GM12892 (cell line): ENCODE results near the gene SIX6.

Experiments used
- DNase-seq: peaks from one replicate; pipeline ENCODE4 v3.0.0; 2011; ENCODE audit not compliant: insufficient read length
- FAIRE-seq: peaks from 2 replicates; lab custom pipeline; 2011; peaks lifted over from hg19 to GRCh38; lab: Jason Lieb, UNC
- POLR2A ChIP-seq: IDR thresholded peaks from 2 replicates; pipeline ENCODE4 v1.6.1; 2011; ENCODE audit warnings: low read depth, low read length, control low read depth
- POLR2AphosphoS5 ChIP-seq: IDR thresholded peaks from 2 replicates; pipeline ENCODE4 v1.6.1; 2011; ENCODE audit warnings: low read depth, low read length, control low read depth
- TAF1 ChIP-seq: IDR thresholded peaks from 2 replicates; pipeline ENCODE4 v1.6.1; 2011; ENCODE audit warnings: low read depth, mild to moderate bottlenecking, control low read depth, low read length, borderline replicate concordance

Gene SIX6

GRCh38 chr14:60515511-60516289 is 6.8 kb downstream of the SIX6 start:
- FAIRE-seq, result no peak
- TF ChIP-seq POLR2AphosphoS5 (no peak), POLR2A (no peak), TAF1 (no peak)
- DNase-seq, result no peak

GRCh38 chr14:60532442-60532841 is 23.5 kb downstream of the SIX6 start:
- TF ChIP-seq POLR2A, result no peak
- TF ChIP-seq TAF1, result no peak
- TF ChIP-seq POLR2AphosphoS5, result no peak
- DNase-seq, result no peak
- FAIRE-seq, result no peak

- TF ChIP-seq POLR2AphosphoS5, result no peak
- no peak for TF ChIP-seq TAF1
- TF ChIP-seq POLR2A, result no peak
- DNase-seq, result no peak
- FAIRE-seq, result no peak
Measured at GRCh38 chr14:60537663-60538062, 28.7 kb downstream of the SIX6 start.

GRCh38 chr14:60544659-60545058 is 35.7 kb downstream of the SIX6 start:
- no peak for FAIRE-seq
- TF ChIP-seq TAF1, result no peak
- no peak for TF ChIP-seq POLR2AphosphoS5
- TF ChIP-seq POLR2A, result no peak
- no peak for DNase-seq

- no peak for DNase-seq
- FAIRE-seq, result no peak
- no peak for TF ChIP-seq POLR2A
- no peak for TF ChIP-seq TAF1
- no peak for TF ChIP-seq POLR2AphosphoS5
Measured at GRCh38 chr14:60553808-60554207, 44.9 kb downstream of the SIX6 start.

GRCh38 chr14:60561845-60562746 is 53.1 kb downstream of the SIX6 start:
- TF ChIP-seq POLR2A (no peak), POLR2AphosphoS5 (no peak), TAF1 (no peak)
- FAIRE-seq, result peak; percentile 72
- peak; percentile 5 for DNase-seq
